Common myeloid progenitor, CD34-positive (primary cell): Measurements from ENCODE around the gene KRTAP10-11.

Source experiments
- CTCF ChIA-PET: fragments of 350-600 bp; sonication (Branson Sonifier 250); formaldehyde crosslinking; loops from one replicate; lab custom pipeline; 2021; ENCODE audit warnings: antibody characterized with exemption; lab: Charles Lee
- POLR2A ChIA-PET: fragments of 350-600 bp; sonication (Branson Sonifier 250); formaldehyde crosslinking; loops from one replicate; lab custom pipeline; 2021; ENCODE audit warnings: antibody characterized with exemption; lab: Charles Lee
- DNase-seq, 3 donors: peaks; one replicate each; pipeline versions ENCODE4 v3.0.0 to v3.0.0-alpha.2; 2013
- H3K27ac ChIP-seq, 2 experiments: 1 replicate in 1 of 2; 2 replicates in 1 of 2; pipeline ENCODE4 v1.7.0; 2013; ENCODE audit warnings: inconsistent platforms in 2 of 2, low read length in 2 of 2, mild to moderate bottlenecking in 2 of 2, low read depth in 1 of 2, moderate library complexity in 1 of 2; ENCODE audit not compliant: severe bottlenecking in 2 of 2, insufficient read depth in 1 of 2, poor library complexity in 1 of 2
- H3K27me3 ChIP-seq, 5 experiments: replicated peaks in 2 of 5; 1 replicate in 3 of 5; 2 replicates in 2 of 5; pipeline versions ENCODE4 v1.6.1 to v1.7.0; 2013; ENCODE audit warnings: low read length in 4 of 5, mild to moderate bottlenecking in 2 of 5, moderate library complexity in 2 of 5, inconsistent platforms in 1 of 5; ENCODE audit not compliant: insufficient read depth in 5 of 5, control insufficient read depth in 4 of 5
- H3K36me3 ChIP-seq, 4 experiments: 1 replicate in 2 of 4; 2 replicates in 2 of 4; pipeline versions ENCODE4 v1.6.1 to v1.7.0; 2013; ENCODE audit warnings: low read length in 3 of 4, control low read depth in 1 of 4, mild to moderate bottlenecking in 1 of 4; ENCODE audit not compliant: control insufficient read depth in 4 of 4, insufficient read depth in 4 of 4
- H3K4me1 ChIP-seq, 4 experiments: 1 replicate in 3 of 4; 2 replicates in 1 of 4; pipeline versions ENCODE4 v1.6.1 to v1.7.1; 2013; ENCODE audit warnings: low read length in 3 of 4, mild to moderate bottlenecking in 3 of 4, control low read depth in 1 of 4, inconsistent platforms in 1 of 4, moderate library complexity in 1 of 4; ENCODE audit not compliant: control insufficient read depth in 4 of 4, insufficient read depth in 4 of 4; ENCODE audit errors: control extremely low read depth in 1 of 4
- H3K4me3 ChIP-seq, 7 experiments: 1 replicate in 4 of 7; 2 replicates in 3 of 7; pipeline versions ENCODE4 v1.5.1 to v1.7.0; 2013; ENCODE audit warnings: mild to moderate bottlenecking in 7 of 7, low read length in 6 of 7, moderate library complexity in 6 of 7, inconsistent platforms in 2 of 7, low read depth in 2 of 7, control low read depth in 1 of 7; ENCODE audit not compliant: insufficient read depth in 4 of 7, control insufficient read depth in 1 of 7; ENCODE audit errors: extremely low read depth in 1 of 7
- H3K9me3 ChIP-seq, 5 experiments: 1 replicate in 4 of 5; 2 replicates in 1 of 5; pipeline versions ENCODE4 v1.6.1 to v1.7.1; 2013; ENCODE audit warnings: low read length in 4 of 5, mild to moderate bottlenecking in 2 of 5, inconsistent platforms in 1 of 5, low read depth in 1 of 5, moderate library complexity in 1 of 5; ENCODE audit not compliant: control insufficient read depth in 4 of 5, insufficient read depth in 2 of 5; ENCODE audit errors: control extremely low read depth in 1 of 5
- WGBS: methylation state at CpG from one replicate; pipeline ENCODE4 v1.1.5; 2013; ENCODE audit not compliant: insufficient coverage; 5-methylcytosine and 5-hydroxymethylcytosine counted together

KRTAP10-11 gene

DNA sequence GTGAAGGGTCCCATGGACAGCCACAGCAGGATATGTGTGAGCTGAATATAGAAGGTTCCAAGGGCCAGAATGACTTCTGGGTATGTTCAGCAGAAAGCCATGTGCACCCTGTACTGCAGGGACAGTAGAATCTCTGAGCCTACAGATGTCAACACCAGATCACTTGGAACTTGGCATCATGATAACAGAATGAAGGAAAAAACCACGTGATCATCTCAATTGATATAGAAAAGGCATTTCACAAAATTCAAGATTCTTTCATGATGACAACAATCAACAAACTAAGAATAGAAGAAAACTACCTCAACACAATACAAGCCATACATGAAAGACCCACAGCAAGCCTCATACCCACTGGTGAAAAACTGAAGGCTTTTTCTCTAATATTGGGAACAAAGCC lies 21.4 kb downstream of the KRTAP10-11 start:
- whole genome bisulfite sequencing = no CpG with 5 or more reads among the region's 1 CpG
- DNase-seq = no peak
- POLR2A ChIA-PET = no interaction called here

DNA sequence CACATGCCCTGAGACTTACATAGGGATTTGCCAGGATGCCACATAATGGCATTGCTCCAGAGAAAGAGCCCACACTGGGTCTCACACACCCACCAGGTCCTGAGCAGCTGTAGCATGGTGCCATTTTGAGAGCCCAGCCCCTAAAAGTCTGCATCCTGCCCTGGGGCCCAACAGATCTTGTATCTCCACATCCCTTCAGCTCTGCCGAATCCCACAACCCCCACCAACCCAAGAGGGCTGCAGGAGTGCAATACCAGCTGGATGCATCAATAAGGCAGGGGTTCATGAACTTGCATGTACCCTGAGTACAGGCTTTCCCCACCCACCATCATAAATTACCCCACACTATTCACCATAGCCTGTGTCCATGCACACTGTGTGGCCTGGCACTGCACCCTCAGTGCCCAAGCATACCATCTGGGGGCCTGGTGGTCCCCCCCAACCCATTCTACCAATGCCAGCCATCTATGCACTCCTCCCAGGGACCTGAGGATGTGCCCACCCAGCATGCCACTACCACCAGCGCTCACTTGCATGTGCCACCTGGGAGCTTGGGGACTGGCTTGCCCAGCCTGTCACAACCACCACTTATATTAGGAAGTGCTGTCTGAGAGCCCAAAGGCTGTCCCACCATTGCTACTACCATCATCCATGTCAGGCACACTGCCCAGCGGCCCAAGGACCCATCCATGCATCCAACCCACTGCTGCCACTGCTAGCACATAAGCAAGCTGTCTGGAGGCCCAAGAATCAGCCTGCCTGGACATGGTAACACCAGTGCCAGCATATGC lies 24.6 kb downstream of the KRTAP10-11 start:
- 93% methylated on average over 2 of the region's 3 CpGs for whole genome bisulfite sequencing
- H3K4me1 ChIP-seq = no peaks in the 10 kb centered on the region
- H3K36me3 ChIP-seq = no peaks in the 10 kb centered on the region
- H3K27ac ChIP-seq = no peak overlapping the region
- H3K27me3 ChIP-seq = peaks cover 0 to 10% (median 0%) of the 10 kb centered on the region in 5 experiments
- H3K4me3 ChIP-seq = no peak overlapping the region
- H3K9me3 ChIP-seq = peaks cover 0 to 37% (median 12%) of the 10 kb centered on the region in 5 experiments
- no peak for DNase-seq
- ChIA-PET POLR2A (no interaction called here), CTCF (no interaction called here)

More for the DNA sequence above, 21.4 kb downstream of the KRTAP10-11 start:
- no peaks in the 10 kb centered on the region for H3K36me3 ChIP-seq
- H3K4me3 ChIP-seq = no peak overlapping the region
- no peak overlapping the region for H3K27ac ChIP-seq
- no peaks in the 10 kb centered on the region for H3K4me1 ChIP-seq
- peaks cover 0 to 13% (median 0%) of the 10 kb centered on the region in 5 experiments for H3K27me3 ChIP-seq
- CTCF ChIA-PET = no interaction called here
- H3K9me3 ChIP-seq = peaks cover 0 to 31% (median 12%) of the 10 kb centered on the region in 5 experiments

DNA sequence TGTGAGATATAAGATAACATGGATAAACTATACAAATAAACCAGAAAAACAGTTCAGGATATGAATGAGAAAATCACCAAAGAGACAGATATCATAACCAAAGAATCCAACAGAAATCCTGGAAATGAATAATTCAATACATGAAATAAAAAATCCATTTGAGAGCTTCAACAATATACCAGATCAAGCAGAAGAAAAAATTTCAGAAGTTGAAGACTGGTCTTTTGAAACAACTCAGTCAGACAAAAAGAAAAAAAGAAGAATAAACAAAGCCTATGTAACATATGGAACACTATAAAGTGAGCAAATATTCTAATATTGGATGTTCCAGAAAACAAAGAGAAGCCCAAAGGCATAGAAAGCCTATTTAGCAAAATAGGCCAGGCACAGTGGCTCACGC lies 25.7 kb downstream of the KRTAP10-11 start:
- Histone ChIP-seq H3K9me3 (peaks cover 0 to 43% (median 12%) of the 10 kb centered on the region in 5 experiments), H3K4me3 (no peak overlapping the region), H3K27me3 (peaks cover 0 to 4% (median 0%) of the 10 kb centered on the region in 5 experiments), H3K36me3 (no peaks in the 10 kb centered on the region), H3K27ac (no peak overlapping the region), H3K4me1 (no peaks in the 10 kb centered on the region)
- POLR2A ChIA-PET = no interaction called here
- WGBS = no CpG with 5 or more reads among the region's 1 CpG
- CTCF ChIA-PET = no interaction called here
- no peak for DNase-seq

DNA sequence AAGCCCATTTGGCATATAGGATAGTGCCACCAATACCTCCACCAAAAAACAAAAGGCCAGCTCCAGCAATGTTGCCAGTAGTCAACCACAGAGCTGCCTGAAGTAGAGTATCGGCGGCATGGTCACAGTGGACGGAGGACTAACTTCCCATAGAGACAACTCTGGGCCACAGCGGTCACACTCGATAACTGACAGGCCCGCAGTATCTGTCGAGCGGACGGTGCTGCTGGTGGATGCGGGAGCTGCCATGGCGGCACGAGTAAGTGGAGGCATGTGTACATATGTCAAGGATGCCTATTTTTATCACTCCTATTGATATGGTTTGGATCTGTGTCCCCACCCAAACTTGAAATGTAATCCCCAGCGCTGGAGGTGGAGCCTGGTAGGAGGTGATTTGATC lies 31.7 kb downstream of the KRTAP10-11 start:
- no peak for DNase-seq
- peaks cover 0 to 15% (median 0%) of the 10 kb centered on the region in 5 experiments for H3K9me3 ChIP-seq
- no peak overlapping the region for H3K4me3 ChIP-seq
- WGBS = 96% methylated on average over 12 of the region's 13 CpGs
- no peak overlapping the region for H3K27ac ChIP-seq
- ChIA-PET CTCF (no interaction called here), POLR2A (no interaction called here)
- H3K27me3 ChIP-seq = peaks cover 0 to 5% (median 0%) of the 10 kb centered on the region in 5 experiments
- H3K36me3 ChIP-seq = no peaks in the 10 kb centered on the region
- no peaks in the 10 kb centered on the region for H3K4me1 ChIP-seq

DNA sequence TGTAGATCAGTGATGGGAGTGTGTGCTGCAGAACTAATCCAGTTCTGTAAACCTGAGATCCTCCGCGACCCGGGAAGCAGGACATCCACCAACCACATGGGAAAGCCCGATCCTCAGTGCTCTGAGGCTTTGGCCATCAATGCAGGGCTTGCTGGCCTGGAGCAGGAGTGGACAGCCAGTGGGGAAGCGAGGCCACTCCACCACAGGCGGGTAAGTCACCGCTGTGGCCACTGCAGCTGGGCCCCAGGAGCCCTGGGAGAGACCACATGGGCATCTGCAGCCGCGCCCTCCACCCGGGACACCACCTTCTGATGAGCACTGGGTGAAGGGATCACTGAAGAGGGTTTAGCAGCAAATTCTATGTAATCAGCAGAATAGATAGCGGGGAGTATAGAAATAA lies 34.9 kb downstream of the KRTAP10-11 start:
- Histone ChIP-seq H3K27ac (no peak overlapping the region), H3K4me1 (peaks cover 0 to 5% (median 2%) of the 10 kb centered on the region in 4 experiments), H3K36me3 (no peaks in the 10 kb centered on the region), H3K27me3 (peaks cover 0 to 4% (median 0%) of the 10 kb centered on the region in 5 experiments), H3K9me3 (peaks cover 0 to 6% (median 0%) of the 10 kb centered on the region in 5 experiments), H3K4me3 (no peak overlapping the region)
- ChIA-PET POLR2A (no interaction called here), CTCF (no interaction called here)
- no peak for DNase-seq
- WGBS = 79% methylated on average over 7 of the region's 11 CpGs

DNA sequence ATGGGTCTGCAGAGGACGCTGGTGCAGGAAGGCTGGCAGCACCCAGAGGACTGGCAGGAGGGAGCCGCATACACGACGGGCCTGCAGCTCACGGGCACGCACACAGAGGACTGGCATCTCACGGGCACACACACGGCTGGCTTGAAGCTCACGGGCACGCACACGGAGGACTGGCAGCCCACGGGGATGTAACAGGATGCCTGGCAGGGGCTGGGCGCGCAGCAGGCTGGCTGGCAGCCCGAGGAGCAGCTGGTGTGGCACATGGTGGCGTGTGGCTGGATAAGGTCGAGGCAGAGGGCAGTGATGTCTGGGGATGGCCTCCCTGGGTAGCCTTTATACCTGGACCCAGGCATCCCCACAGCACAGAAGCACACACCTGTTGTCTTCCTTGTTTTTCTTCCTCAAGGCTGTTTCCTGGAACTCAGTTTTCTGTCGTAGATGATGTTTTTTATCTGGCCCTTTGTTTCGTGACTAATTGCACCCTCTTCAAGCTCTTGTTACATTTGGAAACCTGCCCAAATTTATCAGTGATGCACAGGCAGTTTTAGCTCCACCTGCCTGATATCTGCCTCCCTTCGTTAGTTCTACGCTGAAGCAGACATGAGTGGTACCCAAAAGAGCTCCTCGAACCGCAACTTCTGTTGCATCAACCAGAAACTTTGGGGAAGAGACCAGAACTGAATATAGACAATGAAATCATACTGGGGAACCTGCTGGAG lies 35.8 kb downstream of the KRTAP10-11 start, which contains the start of gene KRTAP12-1:
TSS of gene KRTAP12-1 (minus strand) at position 303 of the 719 bp plus-strand sequence. CDS start at position 263, 40 bp downstream.
- no peaks in the 10 kb centered on the region for H3K36me3 ChIP-seq
- H3K27me3 ChIP-seq = peaks cover 0 to 4% (median 1%) of the 10 kb centered on the region in 5 experiments
- POLR2A ChIA-PET = no interaction called here

More for the DNA sequence above, 35.8 kb downstream of the KRTAP10-11 start, which contains the start of gene KRTAP12-1:
- Histone ChIP-seq H3K9me3 (peaks cover 0 to 2% (median 0%) of the 10 kb centered on the region in 5 experiments), H3K4me1 (peaks cover 0 to 13% (median 10%) of the 10 kb centered on the region in 4 experiments), H3K4me3 (no peak within 1 kb of the TSS), H3K27ac (no peak within 1 kb of the TSS)
- WGBS = 80% methylated on average over 23 of the region's 23 CpGs
- DNase-seq = no peak
- CTCF ChIA-PET = no interaction called here
